Natural killer cell (primary cell): ENCODE measurements around the gene SMNDC1. TPM values are rescaled to one million over a fixed set of nuclear protein-coding genes. Genes with fewer than 3 reads are reported as not detected.

ENCODE experiments used
- ATAC-seq, 3 donors: fragments of 150-1000 bp in 2 of 3; fragments of 200-7000 bp in 1 of 3; cut with Tn5 transposase; 1 replicate in 1 of 3; 2 replicates in 2 of 3; pipeline ENCODE4 v1.10.0; 2021; ENCODE audit warnings: mild to moderate bottlenecking in 2 of 3, moderate library complexity in 2 of 3
- DNase-seq, 2 donors: peaks; one replicate each; pipeline versions ENCODE4 v3.0.0 to v3.0.0-alpha.2; 2013 to 2021; ENCODE audit warnings: mixed read lengths in 1 of 2
- H3K27ac ChIP-seq: one replicate; pipeline ENCODE4 v1.5.1; 2013; ENCODE audit warnings: mild to moderate bottlenecking, low read length
- H3K27me3 ChIP-seq: one replicate; pipeline ENCODE4 v1.6.1; 2013; ENCODE audit warnings: low read length; ENCODE audit not compliant: control insufficient read depth, insufficient read depth
- H3K36me3 ChIP-seq: one replicate; pipeline ENCODE4 v1.6.1; 2013; ENCODE audit warnings: low read length; ENCODE audit not compliant: control insufficient read depth, insufficient read depth
- H3K4me1 ChIP-seq: one replicate; pipeline ENCODE4 v1.6.1; 2013; ENCODE audit warnings: low read length; ENCODE audit not compliant: control insufficient read depth, insufficient read depth
- H3K4me3 ChIP-seq: one replicate; pipeline ENCODE4 v1.5.1; 2013; ENCODE audit warnings: low read length
- H3K9me3 ChIP-seq: one replicate; pipeline ENCODE4 v1.6.1; 2013; ENCODE audit warnings: low read length; ENCODE audit not compliant: control insufficient read depth, insufficient read depth
- H3K27ac Mint-ChIP-seq, 2 donors: one replicate each; pipeline ENCODE4 v1.8.0; 2022; ENCODE audit warnings: mild to moderate bottlenecking in 2 of 2, mixed read lengths in 2 of 2, moderate library complexity in 1 of 2
- H3K27me3 Mint-ChIP-seq, 2 donors: one replicate each; pipeline ENCODE4 v1.8.0; 2022; ENCODE audit warnings: low read depth in 2 of 2, mixed read lengths in 2 of 2
- H3K36me3 Mint-ChIP-seq: one replicate; pipeline ENCODE4 v1.8.0; 2022; ENCODE audit warnings: mixed read lengths
- H3K4me1 Mint-ChIP-seq, 2 donors: one replicate each; pipeline ENCODE4 v1.8.0; 2022; ENCODE audit warnings: mixed read lengths in 2 of 2
- H3K4me3 Mint-ChIP-seq: one replicate; pipeline ENCODE4 v1.8.0; 2022; ENCODE audit warnings: mild to moderate bottlenecking, moderate library complexity, mixed read lengths
- H3K9me3 Mint-ChIP-seq, 2 donors: one replicate each; pipeline ENCODE4 v1.8.0; 2022; ENCODE audit warnings: mixed read lengths in 2 of 2
- CTCF ChIP-seq: fragments of 200-600 bp; IDR thresholded peaks from one replicate; pipeline ENCODE4 v1.8.0; 2022; ENCODE audit warnings: antibody characterized with exemption
- WGBS: methylation state at CpG from one replicate; pipeline ENCODE4 v1.1.7; 2013; ENCODE audit warnings: missing lambda C conversion rate; ENCODE audit not compliant: insufficient coverage; 5-methylcytosine and 5-hydroxymethylcytosine counted together
- intact Hi-C: fragments of 100-400 bp; cut with micrococcal nuclease; formaldehyde crosslinking; loops from one replicate; pipeline ENCODE4 v1.14.2; 2022
- total RNA-seq, 4 donors: library from RNA; stranded (reverse); fragments of 120-200 nt in 1 of 4; gene quantifications; one replicate each; pipeline versions ENCODE4 v1.2.3 to v1.2.4, GENCODE V29; 2013 to 2022

Gene SMNDC1
- total RNA-seq, 3 donors from 2014 or later (not counting 1 experiment from before 2014, with no cell fraction given): 53.3 to 56.3 (median 55.3) TPM

DNA sequence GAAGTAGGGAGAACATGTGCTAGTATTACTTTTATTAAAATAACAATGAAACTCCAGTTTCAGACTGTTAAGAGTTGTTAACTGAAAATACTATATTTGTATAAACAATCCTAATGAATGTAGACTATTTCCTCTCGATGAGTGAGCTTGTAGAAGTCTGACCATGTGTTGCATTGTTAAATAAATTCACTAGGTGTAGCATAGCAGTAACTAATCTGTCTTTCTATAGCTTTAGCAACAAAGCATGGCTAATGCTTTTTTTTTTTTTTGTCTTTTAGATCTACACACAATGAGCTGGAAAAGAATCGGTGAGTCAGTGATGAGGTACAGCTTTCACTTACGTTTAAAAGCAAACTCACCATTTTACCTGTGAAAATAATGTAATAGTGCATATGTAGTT lies 60.2 kb downstream of the SMNDC1 start:
- H3K27me3 ChIP-seq: peaks cover 2% of the 10 kb centered on the region
- no peak overlapping the region for H3K27ac Mint-ChIP-seq
- H3K27me3 Mint-ChIP-seq: peaks cover 17 to 48% of the 10 kb centered on the region in 2 donors
- H3K36me3 Mint-ChIP-seq: no peaks in the 10 kb centered on the region
- DNase-seq: no peak
- H3K36me3 ChIP-seq: no peaks in the 10 kb centered on the region
- 100% methylated on average over 1 of the region's 3 CpGs for WGBS
- H3K9me3 Mint-ChIP-seq: no peaks in the 10 kb centered on the region
- H3K4me1 ChIP-seq: no peaks in the 10 kb centered on the region
- H3K4me3 ChIP-seq: no peak overlapping the region
- intact Hi-C loops: no loop called here
- H3K4me3 Mint-ChIP-seq: no peak overlapping the region
- no peak overlapping the region for H3K27ac ChIP-seq
- H3K4me1 Mint-ChIP-seq: peaks cover 15 to 16% of the 10 kb centered on the region in 2 donors
- no peak for TF ChIP-seq CTCF
- no peaks in the 10 kb centered on the region for H3K9me3 ChIP-seq
- no peak for ATAC-seq

GRCh38 chr10:110242511-110242910 lies 62.2 kb downstream of the SMNDC1 start:
- 100% methylated on average over 1 of the region's 1 CpG for WGBS
- Mint-ChIP-seq H3K27me3 (peaks cover 20 to 49% of the 10 kb centered on the region in 2 donors), H3K27ac (no peak overlapping the region), H3K4me3 (no peak overlapping the region), H3K9me3 (no peaks in the 10 kb centered on the region), H3K4me1 (peaks cover 15 to 16% of the 10 kb centered on the region in 2 donors), H3K36me3 (no peaks in the 10 kb centered on the region)
- no peaks in the 10 kb centered on the region for H3K4me1 ChIP-seq
- intact Hi-C loops: no loop called here
- H3K27me3 ChIP-seq: peaks cover 4% of the 10 kb centered on the region
- ATAC-seq (no peak), DNase-seq (no peak)
- H3K36me3 ChIP-seq: no peaks in the 10 kb centered on the region
- no peak overlapping the region for H3K27ac ChIP-seq
- no peak overlapping the region for H3K4me3 ChIP-seq
- H3K9me3 ChIP-seq: no peaks in the 10 kb centered on the region
- no peak for TF ChIP-seq CTCF

GRCh38 chr10:110241841-110242240 lies 62.9 kb downstream of the SMNDC1 start:
- Mint-ChIP-seq H3K9me3 (no peaks in the 10 kb centered on the region), H3K27ac (no peak overlapping the region), H3K4me3 (no peak overlapping the region), H3K4me1 (peaks cover 15 to 16% of the 10 kb centered on the region in 2 donors), H3K27me3 (peaks cover 20 to 42% of the 10 kb centered on the region in 2 donors), H3K36me3 (no peaks in the 10 kb centered on the region)
- no peaks in the 10 kb centered on the region for H3K9me3 ChIP-seq
- intact Hi-C loops: no loop called here
- WGBS: no CpG with 5 or more reads among the region's 2 CpGs
- no peaks in the 10 kb centered on the region for H3K4me1 ChIP-seq
- H3K27ac ChIP-seq: peak overlapping the region; percentile 20
- H3K36me3 ChIP-seq: no peaks in the 10 kb centered on the region
- no peak for DNase-seq
- TF ChIP-seq CTCF: no peak
- peaks cover 4% of the 10 kb centered on the region for H3K27me3 ChIP-seq
- no peak overlapping the region for H3K4me3 ChIP-seq
- no peak for ATAC-seq

DNA sequence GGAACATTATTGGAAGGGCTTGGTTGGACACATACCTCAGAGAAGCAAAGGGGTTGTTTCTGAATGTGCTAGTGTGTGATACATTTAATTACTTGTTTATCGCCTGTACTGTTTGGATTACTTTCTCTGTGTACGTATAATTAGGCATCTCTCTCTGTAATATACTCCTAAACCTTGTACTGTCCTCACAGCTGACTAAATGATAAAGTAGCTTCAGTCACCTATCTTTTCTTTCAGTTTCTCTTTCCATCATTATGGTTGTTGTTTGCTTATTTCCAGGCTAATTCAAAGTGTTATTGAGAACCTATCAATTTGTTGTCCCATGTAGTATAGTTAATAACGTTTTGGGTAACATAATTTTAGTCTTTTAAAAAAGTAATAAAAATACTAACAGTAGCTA lies 63.3 kb downstream of the SMNDC1 start:
- DNase-seq (no peak), ATAC-seq (peak in 2 of 3 donors; percentile 35 to 44)
- peaks cover 15 to 16% of the 10 kb centered on the region in 2 donors for H3K4me1 Mint-ChIP-seq
- Histone ChIP-seq H3K27ac (no peak overlapping the region), H3K9me3 (no peaks in the 10 kb centered on the region), H3K36me3 (no peaks in the 10 kb centered on the region), H3K27me3 (peaks cover 4% of the 10 kb centered on the region), H3K4me3 (no peak overlapping the region), H3K4me1 (no peaks in the 10 kb centered on the region)
- H3K4me3 Mint-ChIP-seq: no peak overlapping the region
- H3K9me3 Mint-ChIP-seq: no peaks in the 10 kb centered on the region
- TF ChIP-seq CTCF: no peak
- no peak overlapping the region for H3K27ac Mint-ChIP-seq
- intact Hi-C loops: no loop called here
- no CpG with 5 or more reads among the region's 3 CpGs for whole genome bisulfite sequencing
- peaks cover 20 to 38% of the 10 kb centered on the region in 2 donors for H3K27me3 Mint-ChIP-seq
- no peaks in the 10 kb centered on the region for H3K36me3 Mint-ChIP-seq
